Right lung (tissue), 5 donors: ENCODE measurements around the gene SMYD1. TPM values are rescaled to one million over a fixed set of nuclear protein-coding genes. Genes with fewer than 3 reads are reported as not detected.

Experiments
- DNase-seq, 2 donors: peaks; one replicate each; pipeline ENCODE4 v3.0.0-alpha.2; 2013
- polyA plus RNA-seq, 5 donors: library from polyadenylated mRNA; unstranded; fragments of 120-200 nt; gene quantifications; one replicate each; pipeline versions ENCODE4 v1.2.1 to v1.2.3, GENCODE V29; 2013; ENCODE audit warnings: inconsistent platforms in 1 of 5, low replicate concordance in 1 of 5; ENCODE audit not compliant: insufficient read length in 5 of 5, insufficient read depth in 1 of 5

SMYD1 gene
- polyA plus RNA-seq, 5 donors = 0.06 to 10.6 (median 0.28) TPM; not detected in 1

GRCh38 chr2:88141952-88142351, 74.3 kb downstream of the SMYD1 start:
- DNase-seq = no peak

DNA sequence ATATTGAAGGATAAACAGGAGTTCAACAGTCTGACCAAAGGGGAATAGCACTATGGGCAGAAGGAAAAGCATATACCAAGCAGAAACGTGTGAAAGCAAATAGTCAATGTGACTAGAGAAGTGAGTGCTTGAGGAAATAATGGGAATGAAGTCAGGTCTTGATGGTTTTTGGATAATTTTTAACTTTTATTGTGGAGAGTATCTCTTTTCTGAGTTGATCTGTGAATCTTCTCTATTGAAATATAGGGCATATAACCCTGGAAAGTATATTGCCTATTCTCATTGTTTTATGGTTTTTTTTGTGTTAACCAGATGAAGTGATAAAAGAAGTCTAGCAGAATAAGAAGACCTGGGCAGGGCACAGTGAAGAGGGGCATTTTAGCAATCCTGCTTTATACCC, 76.6 kb downstream of the SMYD1 start:
- DNase-seq = no peak

DNA sequence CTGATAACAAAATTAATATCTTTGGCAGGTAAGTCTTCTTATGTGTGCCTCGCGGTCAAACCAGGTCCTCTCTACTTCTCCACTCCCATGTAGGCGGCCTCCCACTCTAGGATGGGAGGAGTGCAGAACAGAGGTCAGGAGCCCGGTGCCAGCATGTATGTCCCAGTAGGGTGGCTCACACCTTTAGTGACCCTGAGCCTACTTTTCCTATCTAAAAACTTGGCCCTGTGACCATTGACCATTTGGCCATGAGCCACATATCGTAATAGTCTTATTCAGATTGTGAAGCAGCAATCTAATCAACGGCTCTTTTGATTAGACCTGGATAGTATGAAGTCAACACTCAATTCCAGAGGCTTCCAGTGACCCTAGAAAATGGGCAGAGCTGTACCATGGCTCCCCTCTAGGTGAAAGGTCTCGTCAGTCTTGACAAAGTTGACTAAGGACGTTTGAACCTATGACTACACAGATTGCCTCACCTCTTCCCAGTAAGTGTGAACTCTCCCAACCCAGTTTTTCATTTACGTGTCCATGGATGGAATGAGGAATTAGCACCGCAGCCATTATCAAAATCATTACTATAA, 77.4 kb downstream of the SMYD1 start:
- no peak for DNase-seq

DNA sequence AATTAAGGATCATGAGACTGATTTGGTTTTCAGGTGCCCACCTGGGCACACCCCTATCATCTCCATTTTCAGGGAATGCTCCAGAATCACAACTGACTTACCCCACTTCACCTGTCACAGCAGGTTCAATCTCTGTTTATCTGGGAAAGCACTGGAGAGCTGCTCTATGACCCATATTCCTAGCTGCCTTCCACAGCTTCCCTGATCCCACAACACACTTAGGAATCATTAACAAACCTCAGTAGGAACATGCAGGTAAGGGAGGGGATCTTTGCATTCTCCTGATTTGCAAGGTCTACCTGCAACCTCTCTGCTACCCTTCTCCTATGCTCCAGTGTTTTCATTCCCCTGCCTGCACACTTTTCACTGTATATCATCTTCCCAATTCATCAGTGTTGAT, 79.0 kb downstream of the SMYD1 start:
- no peak for DNase-seq

- DNase-seq = no peak
These were observed 79.5 kb downstream of the SMYD1 start for GRCh38 chr2:88147145-88147544.

DNA sequence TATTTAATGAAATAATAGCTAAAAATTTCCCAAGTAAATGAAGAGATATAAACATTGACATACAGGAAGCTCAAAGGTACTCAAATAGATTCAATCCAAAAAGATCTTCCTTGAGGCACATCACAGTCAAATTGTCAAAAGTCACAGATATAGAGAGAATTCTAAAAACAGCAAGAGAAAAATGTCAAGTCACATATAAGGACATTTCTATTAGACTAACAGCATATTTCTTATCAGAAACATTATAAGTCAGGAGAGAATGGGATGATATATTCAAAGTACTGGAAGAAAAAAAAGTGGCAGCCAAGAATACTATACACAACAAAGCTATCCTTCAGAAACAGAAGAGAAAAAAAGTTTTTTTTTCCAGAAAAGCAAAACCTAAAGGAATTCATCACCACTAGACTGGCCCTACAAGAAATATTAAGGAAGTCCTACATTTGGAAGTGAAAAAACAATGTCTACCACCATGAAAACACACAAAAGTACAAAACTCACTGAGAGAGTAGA, 81.4 kb downstream of the SMYD1 start:
- DNase-seq = no peak

GRCh38 chr2:88159481-88159880, 91.9 kb downstream of the SMYD1 start:
- no peak for DNase-seq

DNA sequence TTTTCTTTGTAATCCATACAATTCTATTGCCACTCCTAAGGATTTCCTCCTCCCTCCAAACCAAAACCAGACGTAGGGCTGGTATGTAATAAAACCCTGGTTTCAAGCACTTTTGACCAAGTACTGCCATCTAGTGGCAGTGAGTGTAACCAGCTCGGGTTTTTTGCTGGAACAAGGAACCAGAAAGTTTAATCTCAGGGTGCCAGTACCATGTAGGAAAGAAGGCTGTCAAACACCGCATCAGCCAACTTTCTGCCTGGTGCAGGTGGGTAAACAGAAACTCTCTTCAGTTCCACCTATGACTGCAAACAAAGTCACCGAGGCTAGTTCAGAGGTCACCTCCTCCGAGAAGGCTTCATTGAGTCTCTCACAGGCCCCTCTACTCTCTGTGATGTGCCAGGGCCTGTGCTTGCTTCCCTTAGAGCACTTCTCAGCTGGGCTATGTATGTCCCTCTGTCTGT, 92.4 kb downstream of the SMYD1 start:
- peak; percentile 37 to 60 for DNase-seq

GRCh38 chr2:88160517-88160916, 92.9 kb downstream of the SMYD1 start:
- no peak for DNase-seq

- no peak for DNase-seq
These were observed 94.0 kb downstream of the SMYD1 start for GRCh38 chr2:88161446-88162244.

Other genes starting within 250 kb of the SMYD1 start
- gene RGPD2, start 242.0 kb upstream of the SMYD1 start, polyA plus RNA-seq = 1 to 10 TPM; 3.1 to 9.8 (median 5.4) TPM
- gene RNU2-63P, start 51.3 kb upstream of the SMYD1 start, polyA plus RNA-seq = not detected
- 10 to 100 TPM; 48.6 to 55.8 (median 53.4) TPM for gene KRCC1, start 12.0 kb upstream of the SMYD1 start, polyA plus RNA-seq
- 10 to 100 TPM in 1 of 5 donors, 1 to 10 TPM in 1, under 1 TPM in 1, not detected in 2; 0.22 to 14.0 (median 3.2) TPM for gene FABP1, start 60.2 kb downstream of the SMYD1 start, polyA plus RNA-seq
- 10 to 100 TPM; 19.7 to 37.8 (median 25.3) TPM for gene THNSL2, start 102.5 kb downstream of the SMYD1 start, polyA plus RNA-seq